Stimulated activated CD4-positive, alpha-beta T cell treated with anti-CD3 and anti-CD28 coated beads, TNF-alpha, amount 100 ng/mL, for 1 hour (primary cell): Measurements from ENCODE around the gene MNX1.

ENCODE experiments used
- DNase-seq, 3 donors: peaks; one replicate each; pipeline ENCODE4 v3.0.0-alpha.2; 2020; ENCODE audit warnings: low read depth in 3 of 3, low spot score in 1 of 3

The MNX1 gene

GRCh38 chr7:157033483-157034473, 23.3 kb upstream of the MNX1 start:
- no peak for DNase-seq

- DNase-seq = no peak
Measured at GRCh38 chr7:157032644-157033482, 22.4 kb upstream of the MNX1 start.

- no peak for DNase-seq
Measured at GRCh38 chr7:157032128-157032527, 21.7 kb upstream of the MNX1 start.

GRCh38 chr7:157028199-157028903, 17.9 kb upstream of the MNX1 start:
- no peak for DNase-seq

- DNase-seq = no peak
Measured at GRCh38 chr7:157027568-157028198, 17.2 kb upstream of the MNX1 start.

GRCh38 chr7:157024716-157025115, 14.3 kb upstream of the MNX1 start:
- DNase-seq = no peak

- no peak for DNase-seq
Measured at GRCh38 chr7:157023589-157023905, 13.1 kb upstream of the MNX1 start.

- no peak for DNase-seq
Measured at GRCh38 chr7:157022681-157023588, 12.5 kb upstream of the MNX1 start.

- no peak for DNase-seq
Measured at GRCh38 chr7:157021871-157022680, 11.6 kb upstream of the MNX1 start.

- DNase-seq = no peak
Measured at GRCh38 chr7:157021071-157021870, 10.8 kb upstream of the MNX1 start.

GRCh38 chr7:157020514-157021070, 10.1 kb upstream of the MNX1 start:
- no peak for DNase-seq

GRCh38 chr7:157019718-157020451, 9.4 kb upstream of the MNX1 start:
- no peak for DNase-seq

- DNase-seq = no peak
Measured at GRCh38 chr7:157018997-157019608, 8.6 kb upstream of the MNX1 start.

- DNase-seq = no peak
Measured at GRCh38 chr7:157018328-157018996, 8.0 kb upstream of the MNX1 start.

GRCh38 chr7:157017603-157018327, 7.3 kb upstream of the MNX1 start:
- no peak for DNase-seq

GRCh38 chr7:157017149-157017548, 6.7 kb upstream of the MNX1 start:
- DNase-seq = no peak
